Activated T-helper 2 cell treated with anti-CD3 and anti-CD28 coated beads, Interferon-gamma antibody, Interleukin-2, Interleukin-4, amounts not matched to agents 10 μg/mL and 5 μg/mL and 100 μg/mL, durations not matched to agents 14 hours and 24 hours and 36 hours (primary cell): ENCODE results near the gene ZNF548. TPM values are rescaled to one million over a fixed set of nuclear protein-coding genes. Genes with fewer than 3 reads are reported as not detected.

Source experiments
- total RNA-seq: library from RNA; stranded (reverse); gene quantifications from 2 replicates; pipeline ENCODE4 v1.2.3, GENCODE V29; 2022

ZNF548 gene
- total RNA-seq, 1 donor from 2014 or later, result 12.5 TPM

Other genes with a start within 250 kb of the ZNF548 start
- not detected in 2 replicates for gene ZIM3, start 244.7 kb upstream of the ZNF548 start, total RNA-seq
- not detected in 2 replicates for gene DUXA, start 222.4 kb upstream of the ZNF548 start, total RNA-seq
- gene ZNF264, start 198.4 kb upstream of the ZNF548 start, total RNA-seq, result 16.5 and 18.0 TPM in 2 replicates
- gene AURKC, start 158.8 kb upstream of the ZNF548 start, total RNA-seq, result 0.16 TPM in 1 of 2 replicates, not detected in the other
- 6.6 and 6.9 TPM in 2 replicates for gene ZNF805, start 149.2 kb upstream of the ZNF548 start, total RNA-seq
- 35.8 and 40.2 TPM in 2 replicates for gene ZNF460, start 109.4 kb upstream of the ZNF548 start, total RNA-seq
- 4.6 and 5.1 TPM in 2 replicates for gene ZNF543, start 69.4 kb upstream of the ZNF548 start, total RNA-seq
- 5.2 and 6.5 TPM in 2 replicates for gene ZNF304, start 38.6 kb upstream of the ZNF548 start, total RNA-seq
- 3.8 and 4.1 TPM in 2 replicates for gene TRAPPC2B, start 26.3 kb upstream of the ZNF548 start, total RNA-seq
- gene ZNF547, start 26.3 kb upstream of the ZNF548 start, total RNA-seq, result 1.3 and 2.0 TPM in 2 replicates
- 7.7 and 9.3 TPM in 2 replicates for gene ZNF17, start 21.3 kb downstream of the ZNF548 start, total RNA-seq
- 21.0 and 21.5 TPM in 2 replicates for gene ZNF749, start 45.5 kb downstream of the ZNF548 start, total RNA-seq
- gene VN1R1, start 67.3 kb downstream of the ZNF548 start, total RNA-seq, result 0.09 TPM in 1 of 2 replicates, not detected in the other
- 2.0 and 2.3 TPM in 2 replicates for gene ZNF772, start 87.7 kb downstream of the ZNF548 start, total RNA-seq
- gene ZNF419, start 97.9 kb downstream of the ZNF548 start, total RNA-seq, result 4.8 and 5.1 TPM in 2 replicates
- gene ZNF773, start 110.1 kb downstream of the ZNF548 start, total RNA-seq, result 4.5 and 6.0 TPM in 2 replicates
- gene ZNF549, start 137.5 kb downstream of the ZNF548 start, total RNA-seq, result 3.5 and 4.1 TPM in 2 replicates
- 6.9 and 7.7 TPM in 2 replicates for gene ZNF550, start 170.0 kb downstream of the ZNF548 start, total RNA-seq
- 2.9 and 3.5 TPM in 2 replicates for gene ZNF416, start 189.1 kb downstream of the ZNF548 start, total RNA-seq
- 2.4 and 2.8 TPM in 2 replicates for gene ZIK1, start 194.3 kb downstream of the ZNF548 start, total RNA-seq
- gene ZNF530, start 210.0 kb downstream of the ZNF548 start, total RNA-seq, result 4.1 and 5.2 TPM in 2 replicates
- 7.9 and 8.5 TPM in 2 replicates for gene ZNF134, start 224.4 kb downstream of the ZNF548 start, total RNA-seq
- 9.6 and 10.6 TPM in 2 replicates for gene ZNF211, start 243.3 kb downstream of the ZNF548 start, total RNA-seq